Measurements from ENCODE around the gene SLC15A1. TPM values are rescaled to one million over a fixed set of nuclear protein-coding genes. Genes with fewer than 3 reads are reported as not detected.

The SLC15A1 gene
- total RNA-seq, 2 experiments from 2014 or later, result not detected

DNA sequence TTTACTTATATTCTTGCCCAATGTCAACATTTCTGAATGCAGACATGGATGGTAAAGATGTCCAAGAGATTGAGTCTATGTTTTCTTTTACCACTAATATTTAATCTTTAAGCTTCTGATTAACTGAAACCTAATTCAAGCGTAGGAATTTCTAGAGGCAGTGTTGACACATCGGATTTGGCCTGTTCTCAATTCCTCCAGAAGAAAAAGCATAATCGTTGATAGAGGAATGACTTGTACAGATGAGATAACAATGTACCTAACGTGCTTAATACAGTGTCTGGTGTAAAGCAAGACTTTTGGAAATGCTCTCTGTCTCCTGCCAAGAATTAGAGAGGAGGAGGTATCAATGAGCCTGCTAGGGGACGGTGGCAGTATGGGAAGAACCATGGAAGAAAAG lies 35.2 kb downstream of the SLC15A1 start:
- no peaks in the 10 kb centered on the region for H3K36me3 Mint-ChIP-seq
- H3K27me3 Mint-ChIP-seq, result no peaks in the 10 kb centered on the region
- no peaks in the 10 kb centered on the region for H3K9me3 Mint-ChIP-seq
- H3K27ac Mint-ChIP-seq, result no peak overlapping the region
- no peak overlapping the region for H3K4me3 Mint-ChIP-seq
- DNase-seq, result no peak
- H3K4me1 Mint-ChIP-seq, result no peaks in the 10 kb centered on the region

DNA sequence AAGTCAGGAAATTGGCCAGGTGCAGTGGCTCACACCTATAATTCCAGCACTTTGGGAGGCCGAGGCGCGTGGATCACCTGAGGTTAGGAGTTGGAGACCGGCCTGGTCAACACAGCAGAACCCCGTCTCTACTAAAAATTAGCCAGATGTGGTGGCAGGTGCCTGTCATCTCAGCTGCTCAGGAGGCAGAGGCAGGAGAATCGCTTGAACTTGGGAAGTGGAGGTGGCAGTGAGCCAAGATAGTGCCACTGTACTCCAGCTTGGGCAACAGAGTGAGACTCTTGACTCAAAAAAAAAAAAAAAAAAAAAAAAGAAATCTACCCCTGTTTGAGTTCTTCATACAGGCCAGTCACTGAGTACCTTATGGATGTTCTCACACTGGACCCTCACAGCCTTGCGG lies 42.0 kb downstream of the SLC15A1 start:
- H3K36me3 Mint-ChIP-seq, result no peaks in the 10 kb centered on the region
- no peak overlapping the region for H3K4me3 Mint-ChIP-seq
- DNase-seq, result no peak
- peaks cover 5% of the 10 kb centered on the region for H3K4me1 Mint-ChIP-seq
- H3K27me3 Mint-ChIP-seq, result peaks cover 5% of the 10 kb centered on the region
- H3K27ac Mint-ChIP-seq, result no peak overlapping the region
- H3K9me3 Mint-ChIP-seq, result peaks cover 5% of the 10 kb centered on the region

DNA sequence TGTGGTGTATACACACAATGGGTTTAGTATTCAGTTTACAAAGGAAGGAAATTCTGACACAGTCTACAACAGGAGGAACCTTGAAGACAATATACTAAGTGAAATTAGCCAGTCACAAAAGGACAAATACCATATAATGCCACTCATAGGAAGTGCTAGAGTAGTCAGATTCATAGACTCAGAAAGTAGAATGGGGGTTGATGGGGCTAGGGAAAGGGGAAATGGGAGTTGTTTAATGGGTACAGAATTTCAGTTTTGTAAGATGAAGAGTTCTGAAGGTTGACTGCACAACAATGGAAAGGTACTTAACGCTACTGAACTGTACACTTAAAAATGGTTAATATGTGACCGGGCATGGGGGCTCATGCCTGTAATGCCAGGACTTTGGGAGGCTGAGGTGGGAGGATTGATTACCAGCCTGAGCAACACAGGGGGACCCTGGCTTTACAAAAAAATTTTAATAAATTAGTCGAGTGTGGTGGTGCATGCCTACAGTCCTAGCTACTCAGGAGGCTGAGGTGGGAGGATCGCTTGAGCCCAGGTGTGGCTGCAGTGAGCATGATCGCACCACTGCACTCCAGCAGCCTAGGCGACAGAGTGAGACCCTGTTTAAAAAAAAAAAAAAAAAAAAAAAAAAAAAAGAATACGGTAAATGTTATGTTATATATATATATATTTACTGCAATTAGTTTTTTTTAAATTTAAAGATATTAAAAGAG lies 45.0 kb downstream of the SLC15A1 start:
- H3K9me3 Mint-ChIP-seq, result peaks cover 5% of the 10 kb centered on the region

DNA sequence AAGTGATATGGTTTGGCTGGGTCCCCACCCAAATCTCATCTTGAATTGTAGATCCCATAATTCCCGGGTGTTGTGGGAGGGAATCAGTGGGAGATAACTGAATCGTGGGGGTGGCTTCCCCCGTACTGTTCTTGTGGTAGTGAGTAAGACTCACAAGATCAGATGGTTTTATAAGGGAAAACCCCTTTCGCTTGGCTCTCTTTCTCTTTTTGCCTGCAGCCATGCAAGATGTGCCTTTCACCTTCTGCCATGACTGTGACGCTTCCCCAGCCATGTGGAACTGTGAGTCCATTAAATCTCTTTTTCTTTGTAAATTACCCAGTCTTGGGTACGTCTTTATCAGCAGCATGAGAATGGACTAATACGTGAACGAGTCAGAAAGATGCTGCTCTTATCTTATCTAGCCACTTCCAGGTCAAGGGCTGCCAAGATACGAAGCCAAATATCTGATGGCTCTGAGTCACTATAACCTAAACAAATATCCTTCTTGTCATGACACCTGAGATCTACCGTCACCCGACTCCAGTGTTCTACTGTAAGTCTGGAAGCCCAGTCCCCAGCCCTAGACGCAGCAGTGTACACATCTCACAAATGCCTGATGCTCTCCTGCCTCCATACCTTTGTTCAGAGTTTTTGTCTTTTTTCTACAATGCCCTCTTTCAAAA lies 45.9 kb downstream of the SLC15A1 start:
- Mint-ChIP-seq H3K27ac (no peak overlapping the region), H3K4me3 (no peak overlapping the region), H3K4me1 (peaks cover 5% of the 10 kb centered on the region), H3K27me3 (peaks cover 17% of the 10 kb centered on the region), H3K36me3 (no peaks in the 10 kb centered on the region), H3K9me3 (peaks cover 5% of the 10 kb centered on the region)
- DNase-seq, result no peak

More for the DNA sequence above, 45.0 kb downstream of the SLC15A1 start:
- H3K4me3 Mint-ChIP-seq, result no peak overlapping the region
- no peak for DNase-seq
- no peak overlapping the region for H3K27ac Mint-ChIP-seq
- peaks cover 5% of the 10 kb centered on the region for H3K4me1 Mint-ChIP-seq
- peaks cover 12% of the 10 kb centered on the region for H3K27me3 Mint-ChIP-seq
- H3K36me3 Mint-ChIP-seq, result no peaks in the 10 kb centered on the region

DNA sequence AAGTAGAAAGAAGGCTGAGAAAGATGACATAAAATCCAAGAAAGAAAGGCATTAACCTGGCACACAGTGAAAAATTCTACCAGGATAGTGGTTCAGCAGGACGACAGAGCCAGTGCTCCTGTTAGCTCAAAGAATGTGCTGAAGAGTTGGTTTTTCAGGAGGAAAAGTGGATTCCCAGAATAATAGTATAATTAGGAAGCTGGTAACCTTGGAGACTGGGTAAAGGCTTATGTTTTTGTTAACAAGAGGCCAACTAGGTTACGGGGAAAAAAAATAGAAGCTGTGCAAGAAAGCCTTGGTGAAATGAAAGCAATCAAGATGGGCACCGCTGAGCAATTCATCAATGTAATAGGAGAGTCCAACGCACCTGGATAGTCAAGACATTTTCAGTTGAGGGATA lies 54.7 kb downstream of the SLC15A1 start:
- H3K4me3 Mint-ChIP-seq, result no peak overlapping the region
- peaks cover 19% of the 10 kb centered on the region for H3K27me3 Mint-ChIP-seq
- H3K4me1 Mint-ChIP-seq, result no peaks in the 10 kb centered on the region
- H3K27ac Mint-ChIP-seq, result no peak overlapping the region
- no peaks in the 10 kb centered on the region for H3K36me3 Mint-ChIP-seq
- DNase-seq, result no peak
- H3K9me3 Mint-ChIP-seq, result no peaks in the 10 kb centered on the region

DNA sequence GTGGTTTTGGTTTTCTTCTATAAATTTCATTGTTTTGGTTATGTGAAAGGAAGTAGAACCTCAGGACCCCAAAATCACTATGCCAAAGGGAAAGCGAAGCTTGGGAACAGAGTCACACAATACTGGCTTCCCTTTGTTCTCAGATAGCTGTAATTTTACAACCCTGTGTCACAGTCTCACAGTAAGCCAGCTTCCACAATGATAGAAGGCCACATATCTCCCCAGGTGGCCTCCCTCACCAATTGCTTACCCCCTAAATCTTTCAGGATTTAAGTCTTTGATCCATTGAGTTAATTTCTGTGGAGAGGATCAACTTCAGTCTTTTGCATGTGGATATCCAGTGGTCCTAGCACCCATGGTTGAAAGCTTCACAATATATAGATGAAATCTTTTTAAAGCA lies 58.7 kb downstream of the SLC15A1 start:
- Mint-ChIP-seq H3K27ac (no peak overlapping the region), H3K4me3 (no peak overlapping the region), H3K36me3 (no peaks in the 10 kb centered on the region), H3K4me1 (no peaks in the 10 kb centered on the region), H3K9me3 (no peaks in the 10 kb centered on the region), H3K27me3 (peaks cover 10% of the 10 kb centered on the region)
- DNase-seq, result no peak

DNA sequence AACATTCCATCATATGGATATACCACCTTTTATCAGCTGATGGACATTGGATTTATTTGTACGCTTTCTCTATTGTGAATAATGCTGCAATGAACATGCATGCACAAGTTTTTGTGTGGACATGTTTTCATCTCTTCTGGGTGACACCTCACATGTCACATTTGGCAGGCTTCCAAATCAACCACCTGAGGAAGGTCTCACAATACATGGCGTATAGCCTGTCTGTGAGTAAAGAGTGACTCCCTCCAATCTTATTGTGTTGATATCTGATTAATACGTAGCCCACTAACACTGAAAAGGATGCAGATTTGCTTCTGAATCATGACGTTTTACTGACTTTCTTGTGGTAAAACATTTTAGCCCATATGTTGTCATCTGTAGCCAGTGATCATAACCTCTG lies 61.1 kb downstream of the SLC15A1 start:
- Mint-ChIP-seq H3K4me1 (no peaks in the 10 kb centered on the region), H3K27ac (no peak overlapping the region), H3K4me3 (no peak overlapping the region), H3K9me3 (no peaks in the 10 kb centered on the region), H3K36me3 (no peaks in the 10 kb centered on the region), H3K27me3 (peaks cover 2% of the 10 kb centered on the region)
- no peak for DNase-seq

DNA sequence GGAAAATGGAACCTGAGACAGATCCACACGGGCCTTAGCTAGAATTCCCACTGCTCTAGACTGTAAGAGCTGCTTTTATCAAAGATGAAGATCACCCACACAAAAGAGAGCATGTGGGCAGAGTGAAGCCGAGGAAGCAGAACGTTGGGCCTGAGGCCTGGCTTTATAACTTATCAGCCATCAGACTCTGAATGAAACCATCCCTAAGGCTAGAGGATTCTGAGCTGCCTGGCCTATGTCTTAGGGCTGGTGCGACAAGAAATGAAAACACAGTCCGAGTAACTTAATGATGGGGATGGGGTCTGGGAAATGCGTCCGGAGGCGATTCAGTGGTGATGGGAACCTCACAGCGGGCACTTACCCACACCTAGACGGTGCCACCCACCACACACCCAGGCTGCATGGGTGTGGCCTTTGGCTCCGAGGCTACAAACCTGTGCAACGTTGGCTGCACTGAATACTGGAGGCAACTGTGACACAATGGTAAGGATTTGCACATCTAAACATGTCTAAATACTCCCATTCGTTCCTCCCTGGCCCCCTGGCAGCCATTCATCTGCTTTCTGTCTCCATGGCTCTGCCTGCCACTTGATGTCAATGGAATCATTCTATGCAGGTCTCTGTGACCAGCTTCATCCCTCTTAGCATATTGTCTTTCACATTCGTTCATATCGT lies 62.0 kb downstream of the SLC15A1 start:
- Mint-ChIP-seq H3K4me3 (no peak overlapping the region), H3K9me3 (no peaks in the 10 kb centered on the region), H3K36me3 (no peaks in the 10 kb centered on the region), H3K4me1 (no peaks in the 10 kb centered on the region), H3K27me3 (no peaks in the 10 kb centered on the region), H3K27ac (no peak overlapping the region)
- DNase-seq, result no peak

DNA sequence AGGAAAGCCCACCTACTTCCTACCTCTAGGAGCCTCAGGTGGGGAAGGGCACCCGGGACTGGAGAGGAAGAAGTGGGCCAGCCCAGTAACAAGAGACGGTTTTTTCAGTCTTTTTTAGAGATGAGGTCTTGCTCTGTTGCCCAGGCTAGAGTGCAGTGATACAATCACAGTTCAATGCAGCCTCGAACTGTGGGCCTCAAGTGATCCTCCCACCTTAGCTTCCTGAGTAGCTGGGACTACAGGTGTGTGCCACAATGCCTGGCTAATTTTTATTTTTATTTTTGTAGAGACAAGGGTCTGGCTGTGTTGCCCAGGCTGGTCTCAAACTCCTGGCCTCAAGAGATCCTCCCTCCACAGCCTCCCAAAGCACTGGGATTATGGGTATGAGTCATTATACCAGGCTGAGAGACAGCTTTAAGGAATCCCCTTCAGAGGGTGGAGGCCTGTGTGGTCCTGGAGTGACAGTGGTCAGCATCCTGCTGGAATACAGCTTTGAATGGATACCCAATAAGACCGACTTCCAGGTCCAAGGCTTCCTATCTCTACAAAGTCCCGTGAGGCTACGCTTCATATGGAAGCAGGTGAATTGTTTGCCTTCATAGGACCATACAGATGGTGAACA lies 63.0 kb downstream of the SLC15A1 start:
- H3K27ac Mint-ChIP-seq, result no peak overlapping the region
- no peaks in the 10 kb centered on the region for H3K9me3 Mint-ChIP-seq
- no peaks in the 10 kb centered on the region for H3K27me3 Mint-ChIP-seq
- no peak overlapping the region for H3K4me3 Mint-ChIP-seq
- DNase-seq, result no peak
- H3K36me3 Mint-ChIP-seq, result no peaks in the 10 kb centered on the region
- no peaks in the 10 kb centered on the region for H3K4me1 Mint-ChIP-seq

DNA sequence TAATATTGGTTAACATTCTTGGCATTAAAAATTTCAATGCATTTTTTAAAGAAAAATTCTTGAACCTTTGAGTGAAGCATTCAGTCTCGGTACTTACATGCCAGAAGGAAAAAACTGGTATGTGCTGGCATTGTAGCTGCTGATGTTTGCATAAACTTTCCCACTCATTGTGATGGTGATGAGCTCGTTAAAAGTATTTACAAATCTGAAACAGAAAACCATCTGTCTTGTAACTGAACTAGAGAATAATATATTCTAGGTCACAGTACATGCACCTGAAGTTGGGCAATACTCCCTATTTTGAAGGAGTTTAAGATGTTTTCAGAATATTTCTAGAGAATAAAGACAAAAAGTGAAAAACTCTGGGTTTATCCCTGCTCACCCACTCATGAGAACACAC lies 64.1 kb downstream of the SLC15A1 start:
- Mint-ChIP-seq H3K9me3 (no peaks in the 10 kb centered on the region), H3K4me1 (no peaks in the 10 kb centered on the region), H3K4me3 (no peak overlapping the region), H3K36me3 (no peaks in the 10 kb centered on the region), H3K27ac (no peak overlapping the region), H3K27me3 (peaks cover 2% of the 10 kb centered on the region)
- no peak for DNase-seq

DNA sequence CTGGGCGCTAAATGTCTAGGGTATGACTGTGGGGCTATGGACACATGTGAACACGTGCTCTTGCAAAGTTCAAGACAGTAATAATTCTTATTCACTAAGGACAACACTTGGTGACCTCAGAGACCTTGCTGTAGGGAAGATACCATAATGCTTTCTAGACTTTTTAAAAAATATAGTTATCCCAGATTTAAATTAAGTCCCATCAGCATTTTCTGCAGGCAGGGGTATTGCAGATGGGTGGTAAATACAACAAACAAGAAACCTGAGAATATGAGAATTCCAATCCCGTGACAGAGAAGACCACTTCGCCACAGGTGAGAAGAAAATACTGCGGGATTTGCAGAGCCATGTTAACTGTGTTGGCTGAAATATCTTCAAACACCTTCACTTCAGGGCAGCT lies 65.2 kb downstream of the SLC15A1 start:
- no peak for DNase-seq
- Mint-ChIP-seq H3K4me1 (no peaks in the 10 kb centered on the region), H3K27ac (no peak overlapping the region), H3K36me3 (no peaks in the 10 kb centered on the region), H3K27me3 (peaks cover 4% of the 10 kb centered on the region), H3K4me3 (no peak overlapping the region), H3K9me3 (no peaks in the 10 kb centered on the region)

DNA sequence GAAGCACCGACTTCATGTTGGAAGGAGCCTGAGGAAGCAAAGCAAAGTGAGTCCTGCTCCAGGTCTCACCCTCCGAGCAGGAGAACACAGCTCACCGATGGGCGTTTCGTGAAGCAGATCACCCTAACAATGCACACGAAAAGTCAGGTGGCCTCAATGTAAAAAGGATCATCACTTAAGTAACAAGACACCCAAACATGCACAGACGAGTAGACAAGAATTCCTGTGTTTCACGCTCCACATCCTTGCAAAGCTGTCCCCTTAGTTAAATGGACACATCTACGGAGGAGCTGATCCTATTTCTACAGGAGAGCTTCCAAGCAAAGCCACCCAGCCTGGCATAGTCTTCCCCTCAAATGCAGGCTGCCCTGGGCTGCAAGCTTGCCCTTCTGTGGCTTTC lies 66.2 kb downstream of the SLC15A1 start:
- peaks cover 4% of the 10 kb centered on the region for H3K27me3 Mint-ChIP-seq

DNA sequence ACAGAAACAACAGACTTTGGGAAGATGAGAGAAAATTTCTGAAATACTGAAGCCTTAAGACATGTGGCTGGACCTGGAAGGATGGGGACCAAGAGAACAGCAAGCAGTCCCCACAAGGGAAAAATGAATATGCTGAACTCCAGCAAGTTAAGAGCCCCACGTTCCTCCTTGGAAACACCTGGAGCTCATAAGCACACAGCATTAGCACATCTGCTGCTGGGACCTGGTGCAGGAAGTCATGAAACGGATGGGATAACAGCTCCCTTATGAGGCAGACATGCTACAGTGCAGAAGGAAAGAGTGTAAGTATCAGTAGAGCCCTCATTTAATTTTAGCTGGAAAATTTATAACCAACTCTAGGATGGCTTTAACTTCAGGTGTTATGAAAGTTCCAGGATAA lies 67.3 kb downstream of the SLC15A1 start:
- H3K27ac Mint-ChIP-seq, result no peak overlapping the region
- no peaks in the 10 kb centered on the region for H3K9me3 Mint-ChIP-seq
- H3K4me1 Mint-ChIP-seq, result no peaks in the 10 kb centered on the region
- H3K36me3 Mint-ChIP-seq, result no peaks in the 10 kb centered on the region
- H3K4me3 Mint-ChIP-seq, result no peak overlapping the region
- DNase-seq, result no peak
- peaks cover 4% of the 10 kb centered on the region for H3K27me3 Mint-ChIP-seq

More for the DNA sequence above, 66.2 kb downstream of the SLC15A1 start:
- no peaks in the 10 kb centered on the region for H3K9me3 Mint-ChIP-seq
- no peak overlapping the region for H3K27ac Mint-ChIP-seq
- no peaks in the 10 kb centered on the region for H3K4me1 Mint-ChIP-seq
- no peaks in the 10 kb centered on the region for H3K36me3 Mint-ChIP-seq
- H3K4me3 Mint-ChIP-seq, result no peak overlapping the region
- no peak for DNase-seq

DNA sequence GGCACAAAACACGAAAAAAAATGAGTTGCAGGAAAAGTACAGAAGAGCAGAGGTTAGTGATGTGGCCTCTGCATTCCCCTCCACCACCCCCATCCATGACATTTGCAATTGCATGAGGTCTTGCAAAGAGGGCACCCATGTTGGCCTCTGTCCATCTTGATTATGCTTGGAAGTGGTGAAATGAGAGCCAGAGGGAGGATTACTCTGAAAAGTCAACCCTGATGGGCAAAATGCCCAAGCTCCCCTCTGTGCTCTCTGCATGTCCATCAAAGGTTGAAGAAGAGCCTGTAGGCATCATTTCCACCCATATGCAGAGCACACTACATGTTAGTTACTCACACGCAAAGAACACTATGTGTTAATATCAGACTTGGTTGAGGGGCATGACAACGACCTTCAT lies 71.4 kb downstream of the SLC15A1 start:
- no peak overlapping the region for H3K27ac Mint-ChIP-seq
- no peak overlapping the region for H3K4me3 Mint-ChIP-seq
- no peaks in the 10 kb centered on the region for H3K36me3 Mint-ChIP-seq
- no peaks in the 10 kb centered on the region for H3K9me3 Mint-ChIP-seq
- no peak for DNase-seq
- H3K4me1 Mint-ChIP-seq, result no peaks in the 10 kb centered on the region
- H3K27me3 Mint-ChIP-seq, result peaks cover 4% of the 10 kb centered on the region

DNA sequence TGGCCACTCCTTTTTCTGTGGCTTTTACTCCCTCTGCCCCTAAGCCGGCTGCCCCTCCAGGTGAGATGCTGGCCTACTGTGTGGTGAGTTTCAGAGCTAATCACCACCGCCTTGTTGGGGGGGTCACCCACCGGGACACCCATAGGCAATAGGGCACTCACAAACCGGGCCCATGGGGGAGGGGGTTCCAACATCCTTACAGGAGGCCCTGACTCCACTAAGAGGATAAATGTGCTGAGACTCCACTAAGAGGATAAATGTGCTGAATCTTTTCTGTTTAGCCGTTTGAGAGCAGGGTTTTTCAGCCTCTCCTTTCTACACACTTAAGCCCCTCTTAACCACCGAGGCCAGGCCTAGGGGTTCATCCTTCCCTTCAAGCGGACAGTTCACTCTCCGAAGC lies 73.7 kb downstream of the SLC15A1 start:
- H3K36me3 Mint-ChIP-seq, result no peaks in the 10 kb centered on the region
- no peak overlapping the region for H3K4me3 Mint-ChIP-seq
- peaks cover 4% of the 10 kb centered on the region for H3K27me3 Mint-ChIP-seq
- no peak for DNase-seq
- H3K9me3 Mint-ChIP-seq, result no peaks in the 10 kb centered on the region
- H3K27ac Mint-ChIP-seq, result no peak overlapping the region
- H3K4me1 Mint-ChIP-seq, result no peaks in the 10 kb centered on the region

Data from activated naive CD8-positive, alpha-beta T cell treated with anti-CD3 and anti-CD28 coated beads for 36 hours (primary cell).